GM15510 (cell line): ENCODE data around the gene RNF20.

ENCODE experiments used
- POLR2A ChIP-seq: IDR thresholded peaks from 3 replicates; pipeline ENCODE4 v1.6.1; 2011; ENCODE audit warnings: borderline replicate concordance; ENCODE audit not compliant: insufficient read length; ENCODE audit errors: extremely low read depth

Gene RNF20, protein sequence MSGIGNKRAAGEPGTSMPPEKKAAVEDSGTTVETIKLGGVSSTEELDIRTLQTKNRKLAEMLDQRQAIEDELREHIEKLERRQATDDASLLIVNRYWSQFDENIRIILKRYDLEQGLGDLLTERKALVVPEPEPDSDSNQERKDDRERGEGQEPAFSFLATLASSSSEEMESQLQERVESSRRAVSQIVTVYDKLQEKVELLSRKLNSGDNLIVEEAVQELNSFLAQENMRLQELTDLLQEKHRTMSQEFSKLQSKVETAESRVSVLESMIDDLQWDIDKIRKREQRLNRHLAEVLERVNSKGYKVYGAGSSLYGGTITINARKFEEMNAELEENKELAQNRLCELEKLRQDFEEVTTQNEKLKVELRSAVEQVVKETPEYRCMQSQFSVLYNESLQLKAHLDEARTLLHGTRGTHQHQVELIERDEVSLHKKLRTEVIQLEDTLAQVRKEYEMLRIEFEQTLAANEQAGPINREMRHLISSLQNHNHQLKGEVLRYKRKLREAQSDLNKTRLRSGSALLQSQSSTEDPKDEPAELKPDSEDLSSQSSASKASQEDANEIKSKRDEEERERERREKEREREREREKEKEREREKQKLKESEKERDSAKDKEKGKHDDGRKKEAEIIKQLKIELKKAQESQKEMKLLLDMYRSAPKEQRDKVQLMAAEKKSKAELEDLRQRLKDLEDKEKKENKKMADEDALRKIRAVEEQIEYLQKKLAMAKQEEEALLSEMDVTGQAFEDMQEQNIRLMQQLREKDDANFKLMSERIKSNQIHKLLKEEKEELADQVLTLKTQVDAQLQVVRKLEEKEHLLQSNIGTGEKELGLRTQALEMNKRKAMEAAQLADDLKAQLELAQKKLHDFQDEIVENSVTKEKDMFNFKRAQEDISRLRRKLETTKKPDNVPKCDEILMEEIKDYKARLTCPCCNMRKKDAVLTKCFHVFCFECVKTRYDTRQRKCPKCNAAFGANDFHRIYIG

DNA sequence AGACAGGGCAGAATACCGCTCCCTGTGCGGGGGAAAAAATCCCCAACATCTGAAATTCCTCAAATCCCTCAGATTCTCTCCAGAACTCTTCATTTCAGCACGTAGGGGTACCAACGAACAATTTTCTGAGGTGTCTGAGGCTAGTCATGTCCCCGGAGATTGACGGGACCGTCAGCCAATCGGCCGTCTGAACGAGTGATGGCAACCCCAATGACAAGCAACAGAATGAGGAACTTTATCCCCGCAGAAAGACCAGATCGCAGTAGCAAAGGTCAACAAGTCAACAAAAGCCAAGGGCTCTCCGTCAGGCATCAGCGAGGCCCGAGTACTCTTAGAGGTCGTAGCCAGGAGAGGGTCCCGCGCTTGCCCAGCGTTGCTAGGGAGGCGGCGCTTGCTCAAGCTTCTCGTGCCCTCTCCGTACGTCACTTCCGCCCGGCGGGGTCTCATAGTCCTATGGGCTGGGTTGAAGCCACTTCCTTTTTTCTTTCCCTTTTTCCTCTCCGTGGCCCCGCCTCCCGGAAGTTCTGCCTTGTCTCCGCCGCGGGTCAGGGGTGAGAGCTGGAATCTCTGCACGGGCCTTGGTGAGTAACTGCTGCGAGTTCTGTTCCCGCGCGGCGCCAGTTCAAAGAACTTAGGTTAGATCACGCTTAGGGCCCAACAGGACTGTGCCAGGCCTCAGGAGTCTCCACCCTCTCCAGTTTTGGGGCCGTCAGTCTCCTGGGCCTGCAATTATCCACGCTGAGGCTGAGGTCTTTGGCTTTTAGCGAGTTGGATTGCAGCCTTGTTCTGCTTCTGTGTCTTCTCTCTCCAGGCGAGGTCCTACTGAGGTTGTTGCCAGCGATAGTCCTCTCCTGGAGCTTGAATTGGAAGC is at the start of gene RNF20:
TSS of gene RNF20 (plus strand) at position 520 of the 871 bp plus-strand sequence. CDS start 1,571 bp downstream, outside the sequence.
- TF ChIP-seq POLR2A = peak; percentile 68

DNA sequence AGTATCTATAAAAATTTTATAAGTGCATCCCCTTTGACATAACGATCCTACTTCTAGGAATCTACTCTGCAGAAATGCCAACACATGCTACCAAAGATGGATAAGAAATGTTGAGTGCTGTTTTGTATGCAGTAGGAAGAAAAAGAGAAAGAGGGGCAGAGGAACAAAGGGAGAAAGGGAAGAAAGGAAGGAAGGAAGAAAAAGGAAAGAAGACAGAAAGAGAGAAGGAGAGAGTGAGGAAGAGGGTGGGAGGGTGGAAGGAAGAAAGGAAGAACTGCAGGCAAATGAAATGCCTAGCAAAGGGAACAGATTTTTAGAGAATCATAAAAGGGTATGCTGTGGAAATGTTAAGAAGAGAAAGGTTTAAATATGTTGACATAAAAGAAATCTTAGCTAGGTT is 49.6 kb upstream of the RNF20 start:
- no peak for TF ChIP-seq POLR2A

DNA sequence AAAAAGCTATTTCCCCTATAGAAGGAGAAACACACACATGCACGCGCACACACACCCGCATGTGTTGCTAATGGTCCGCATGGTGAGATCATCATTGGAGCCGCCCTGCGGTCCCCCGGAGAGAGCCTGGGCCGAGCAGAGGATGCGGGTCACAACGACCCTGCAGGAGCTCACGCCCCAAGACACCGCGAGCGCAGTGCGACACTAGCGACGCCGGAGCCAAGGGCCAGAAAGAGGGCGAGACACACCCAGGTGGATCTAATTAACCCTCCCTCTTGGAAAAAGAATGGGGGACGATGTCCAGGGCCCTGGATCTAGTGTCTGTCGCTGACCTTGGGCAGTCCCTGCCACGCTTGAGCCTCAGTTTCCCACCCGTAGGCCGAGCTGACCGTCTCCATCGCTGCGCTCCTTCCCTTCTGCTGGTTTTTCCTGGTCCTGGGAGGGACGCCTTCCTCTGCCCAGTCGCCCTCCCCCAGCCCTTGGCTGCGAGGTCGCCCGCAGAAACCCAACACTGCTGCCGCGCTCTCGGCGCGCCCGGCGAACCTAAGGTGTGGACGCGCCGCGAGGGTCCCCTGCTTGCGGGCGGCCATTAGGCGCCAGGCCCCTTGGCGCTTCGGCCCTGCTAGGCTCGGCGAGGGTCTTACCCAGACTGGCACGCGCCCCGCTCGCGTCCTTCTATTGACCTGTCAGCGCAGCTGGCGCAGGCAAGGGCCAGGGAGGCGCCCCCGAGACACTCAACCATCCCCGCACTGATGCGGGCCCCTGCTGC is 47.5 kb upstream of the RNF20 start:
- TF ChIP-seq POLR2A = no peak

DNA sequence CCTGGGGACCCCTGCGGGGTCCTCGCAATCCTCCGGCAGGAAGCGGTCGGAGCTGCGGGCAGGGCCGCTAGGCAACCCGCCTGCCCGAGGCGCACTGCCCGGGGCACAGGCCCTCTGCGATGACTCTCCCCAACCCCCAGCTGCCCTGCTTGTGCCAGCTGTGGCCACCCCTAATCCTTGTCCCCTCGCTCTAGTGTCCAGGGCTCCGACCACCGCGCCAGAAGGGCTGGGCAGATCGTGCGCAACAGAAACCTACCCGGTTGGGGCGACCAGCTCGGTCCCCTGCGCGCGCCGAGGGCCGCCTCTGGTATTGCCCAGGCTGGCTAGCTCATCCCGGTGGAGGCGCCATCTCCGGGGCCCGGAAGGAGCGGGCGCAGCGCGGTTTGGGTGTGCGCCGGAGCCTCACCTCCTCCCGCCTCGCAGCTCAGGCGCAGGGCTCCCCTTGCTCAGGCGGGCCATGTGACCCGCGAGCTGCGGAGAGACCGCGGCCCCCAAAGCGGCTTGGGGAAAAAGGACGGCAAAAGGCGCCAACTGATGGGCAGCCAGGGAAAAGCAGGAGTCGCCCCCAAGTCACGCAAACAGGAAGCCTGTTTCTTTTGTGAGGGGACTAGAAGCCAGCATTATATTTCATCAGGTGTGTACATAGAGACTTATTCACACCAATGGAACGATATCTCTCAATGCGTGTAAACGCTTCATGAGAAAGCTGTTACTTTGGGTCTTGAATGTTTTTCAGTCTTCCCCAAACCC is 46.8 kb upstream of the RNF20 start:
- TF ChIP-seq POLR2A = no peak

DNA sequence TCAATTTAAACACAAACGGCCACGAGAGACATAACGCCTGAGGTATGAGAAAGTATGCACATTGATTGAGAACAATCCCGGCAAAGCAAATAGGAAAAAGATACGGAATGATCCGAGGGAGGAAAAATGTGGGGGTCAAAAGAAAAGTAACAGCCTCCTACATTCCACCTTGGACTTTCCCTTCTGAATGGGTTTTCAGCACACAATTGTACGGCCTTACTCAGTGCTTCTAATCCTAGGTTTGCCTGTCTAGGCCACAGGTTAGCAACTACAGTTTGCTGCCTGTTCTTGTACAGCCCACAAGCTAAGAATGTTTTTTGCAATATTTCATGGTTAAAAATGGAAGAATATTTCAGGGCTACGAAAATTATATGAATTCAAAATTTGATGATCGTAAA is 46.2 kb upstream of the RNF20 start:
- no peak for TF ChIP-seq POLR2A

DNA sequence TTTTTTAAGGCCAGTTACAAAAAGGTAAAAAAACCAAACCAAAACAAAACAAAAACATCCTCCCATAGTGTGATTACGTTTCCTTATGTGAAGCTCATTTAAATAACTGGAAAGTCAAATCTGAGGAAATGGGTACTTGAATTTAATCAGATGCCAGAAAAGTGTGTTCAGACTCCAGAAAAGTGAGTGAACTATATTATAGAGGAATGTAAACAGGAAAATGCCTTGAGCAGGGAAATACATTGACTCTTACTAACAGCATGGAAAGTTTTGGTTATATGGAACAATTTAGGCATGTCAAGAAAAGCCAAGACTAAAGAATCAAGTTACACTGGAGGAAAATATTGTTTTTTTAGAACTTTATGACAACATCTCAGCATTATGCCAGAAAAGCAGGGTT is 37.8 kb upstream of the RNF20 start:
- no peak for TF ChIP-seq POLR2A

DNA sequence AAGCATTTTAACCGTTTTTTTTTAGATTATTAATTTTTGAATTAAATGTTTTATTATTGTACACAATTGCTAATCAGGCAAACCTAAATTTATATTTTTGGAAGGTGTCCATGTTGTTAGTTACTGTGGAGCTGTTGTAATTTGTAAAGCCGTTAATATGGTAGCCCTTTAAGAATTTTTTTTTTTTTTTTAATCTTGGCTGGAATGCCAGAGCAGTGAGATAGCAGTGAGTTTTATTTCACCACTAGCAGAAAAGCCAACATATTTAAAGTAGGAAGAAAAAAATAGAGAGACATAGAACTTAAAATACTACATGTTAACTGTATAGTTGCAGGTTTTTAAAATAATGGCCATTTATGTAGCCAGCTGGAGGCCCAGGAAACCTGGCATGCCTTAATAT is 35.3 kb upstream of the RNF20 start:
- no peak for TF ChIP-seq POLR2A

DNA sequence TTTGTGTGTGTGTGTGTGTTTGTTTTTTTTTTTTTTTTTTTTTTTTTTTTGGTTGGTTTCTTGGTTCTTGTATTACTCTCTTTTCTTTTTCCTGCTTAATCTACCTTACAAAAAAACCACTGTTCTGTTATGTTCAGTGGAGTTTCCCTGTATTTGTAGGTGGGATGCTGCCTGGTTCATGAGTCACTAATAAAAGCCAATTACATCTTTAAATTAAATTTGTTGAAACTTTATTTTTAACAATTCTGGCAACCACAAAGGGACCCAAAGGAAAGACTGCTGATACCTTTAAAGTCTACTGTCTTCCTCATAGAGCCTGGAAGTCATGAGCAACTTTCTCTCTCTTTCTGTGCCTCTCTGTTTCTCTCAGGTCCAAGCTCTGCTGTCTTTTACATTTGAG is 29.5 kb upstream of the RNF20 start:
- no peak for TF ChIP-seq POLR2A

DNA sequence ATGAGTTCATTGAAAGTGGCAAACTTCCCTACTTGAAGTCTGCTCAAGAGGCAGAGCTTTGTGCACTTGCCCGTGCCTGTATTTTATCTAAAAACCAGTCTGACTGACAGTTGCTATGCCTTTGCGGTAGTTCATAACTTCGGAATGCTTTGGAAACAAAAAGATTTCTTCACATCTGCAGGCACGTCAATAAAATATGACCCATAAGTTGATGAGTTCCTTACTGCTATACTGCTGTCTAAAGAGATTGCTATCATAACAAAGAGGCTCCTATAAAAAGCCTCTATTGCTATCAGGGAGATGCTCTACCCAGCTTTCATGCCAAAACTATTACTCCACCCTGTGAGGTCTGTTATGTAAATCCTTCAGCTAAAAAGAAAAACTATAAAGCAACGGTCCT is 25.4 kb upstream of the RNF20 start:
- no peak for TF ChIP-seq POLR2A

DNA sequence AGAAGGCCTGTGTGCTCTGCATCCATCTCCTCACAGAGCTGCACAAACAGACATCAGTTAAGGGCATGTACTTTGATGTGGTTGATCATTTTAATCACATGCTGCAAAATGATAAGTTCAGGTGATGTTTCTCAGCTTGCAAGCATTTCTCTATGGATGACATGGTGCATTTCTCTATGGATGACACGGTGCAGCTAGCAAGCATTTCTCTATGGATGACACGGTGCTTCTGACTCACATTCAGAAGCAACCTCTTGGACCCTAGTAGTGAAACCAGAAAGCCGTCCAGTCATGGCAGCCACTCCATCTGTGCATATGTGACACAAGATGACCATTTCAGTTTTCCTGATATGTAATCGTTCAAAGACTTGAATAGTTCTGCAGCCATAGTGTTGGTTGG is 24.1 kb upstream of the RNF20 start:
- TF ChIP-seq POLR2A = no peak

DNA sequence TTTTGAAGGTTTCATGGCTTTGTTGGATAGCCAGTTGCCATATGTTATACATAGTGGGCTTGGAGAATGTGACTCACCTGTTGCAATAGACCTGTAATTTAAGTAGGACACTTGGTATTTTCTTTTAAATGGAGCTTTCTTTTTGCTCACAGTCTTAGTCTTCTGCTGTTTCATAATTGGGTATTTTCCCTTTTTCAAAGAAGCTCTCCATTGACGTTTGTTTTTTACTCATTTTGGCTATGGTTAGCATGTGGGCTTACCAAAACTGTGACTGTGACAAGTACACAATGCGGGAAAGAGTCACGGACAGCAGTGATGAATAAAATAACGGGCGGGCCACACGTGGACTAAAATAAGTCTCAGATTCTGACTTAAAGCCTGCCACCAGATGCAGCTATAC is 23.2 kb upstream of the RNF20 start:
- TF ChIP-seq POLR2A = no peak

DNA sequence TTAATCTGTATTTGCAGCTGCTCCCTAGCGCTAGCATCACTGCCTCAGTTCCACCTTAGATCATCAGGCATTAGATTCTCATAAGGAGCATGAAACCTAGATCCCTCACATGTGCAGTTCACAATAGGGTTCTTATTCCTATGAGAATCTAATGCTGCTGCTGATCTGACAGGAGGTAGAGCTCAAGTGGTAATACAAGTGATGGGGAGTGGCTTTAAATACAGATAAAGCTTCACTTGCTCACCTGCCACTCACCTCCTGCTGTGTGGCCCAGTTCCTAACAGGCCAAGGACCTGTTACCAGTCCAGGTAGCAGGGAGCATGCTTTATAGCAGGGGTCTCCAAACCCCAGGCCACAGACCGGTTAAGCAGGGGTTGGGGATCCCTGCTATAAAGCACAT is 22.6 kb upstream of the RNF20 start:
- TF ChIP-seq POLR2A = no peak

DNA sequence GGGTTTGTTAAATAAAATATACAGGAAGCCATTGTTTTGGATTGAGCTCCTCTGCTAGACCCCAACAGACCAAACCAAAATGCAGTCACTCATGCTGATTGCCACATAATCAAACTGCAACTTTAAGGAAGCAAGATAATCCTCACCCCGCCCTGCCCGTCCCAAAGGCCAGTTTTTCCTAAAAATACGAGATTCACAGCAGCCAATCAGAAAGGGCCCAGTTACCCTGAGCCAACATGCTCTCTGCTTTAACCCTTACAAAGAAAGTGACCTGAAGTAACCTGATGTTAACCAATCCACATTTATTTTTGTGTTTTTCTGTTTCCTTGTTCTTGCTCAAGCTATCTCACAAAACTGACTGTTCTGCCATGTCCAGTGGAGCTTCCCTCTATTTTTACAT is 21.5 kb upstream of the RNF20 start:
- TF ChIP-seq POLR2A = no peak
